Measurements from ENCODE around the gene FRMPD3.

DNA sequence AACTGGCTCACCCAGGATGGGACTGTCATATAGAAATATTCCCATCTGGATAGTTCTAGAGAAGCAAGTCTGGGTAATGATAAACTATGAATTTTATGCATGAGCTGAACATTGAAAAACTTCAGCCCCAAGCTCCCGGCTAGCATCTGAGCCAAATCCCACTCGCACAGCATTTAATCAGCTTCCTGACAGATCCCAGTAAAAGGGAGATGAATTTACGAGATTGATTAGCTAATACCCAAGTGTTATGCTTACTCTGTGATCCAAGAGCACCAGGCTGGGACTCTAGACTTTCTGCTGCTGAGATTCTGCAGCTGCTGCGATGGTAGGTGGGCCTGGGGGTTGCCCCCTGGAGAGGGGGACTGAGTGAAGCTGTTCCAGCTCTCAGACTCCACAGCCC, 28.0 kb downstream of the FRMPD3 start:
- TF ChIP-seq POLR2A (IDR thresholded peaks at IDR 0.05) (no peak), POLR2AphosphoS5 (IDR thresholded peaks at IDR 0.05) (no peak)
- TF ChIP-seq, protein P1, sequence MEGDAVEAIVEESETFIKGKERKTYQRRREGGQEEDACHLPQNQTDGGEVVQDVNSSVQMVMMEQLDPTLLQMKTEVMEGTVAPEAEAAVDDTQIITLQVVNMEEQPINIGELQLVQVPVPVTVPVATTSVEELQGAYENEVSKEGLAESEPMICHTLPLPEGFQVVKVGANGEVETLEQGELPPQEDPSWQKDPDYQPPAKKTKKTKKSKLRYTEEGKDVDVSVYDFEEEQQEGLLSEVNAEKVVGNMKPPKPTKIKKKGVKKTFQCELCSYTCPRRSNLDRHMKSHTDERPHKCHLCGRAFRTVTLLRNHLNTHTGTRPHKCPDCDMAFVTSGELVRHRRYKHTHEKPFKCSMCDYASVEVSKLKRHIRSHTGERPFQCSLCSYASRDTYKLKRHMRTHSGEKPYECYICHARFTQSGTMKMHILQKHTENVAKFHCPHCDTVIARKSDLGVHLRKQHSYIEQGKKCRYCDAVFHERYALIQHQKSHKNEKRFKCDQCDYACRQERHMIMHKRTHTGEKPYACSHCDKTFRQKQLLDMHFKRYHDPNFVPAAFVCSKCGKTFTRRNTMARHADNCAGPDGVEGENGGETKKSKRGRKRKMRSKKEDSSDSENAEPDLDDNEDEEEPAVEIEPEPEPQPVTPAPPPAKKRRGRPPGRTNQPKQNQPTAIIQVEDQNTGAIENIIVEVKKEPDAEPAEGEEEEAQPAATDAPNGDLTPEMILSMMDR (IDR thresholded peaks at IDR 0.05): no peak
